ENCODE data around the gene IQGAP2. TPM values are rescaled to one million over a fixed set of nuclear protein-coding genes. Genes with fewer than 3 reads are reported as not detected.
"Not testable (repeated sequence)": the region's sequence is repeated elsewhere in the genome, so short reads cannot be mapped to it uniquely, and the experiment has no call there.

Gene IQGAP2
- total RNA-seq, 1 experiment from 2014 or later: 0.59 TPM

DNA sequence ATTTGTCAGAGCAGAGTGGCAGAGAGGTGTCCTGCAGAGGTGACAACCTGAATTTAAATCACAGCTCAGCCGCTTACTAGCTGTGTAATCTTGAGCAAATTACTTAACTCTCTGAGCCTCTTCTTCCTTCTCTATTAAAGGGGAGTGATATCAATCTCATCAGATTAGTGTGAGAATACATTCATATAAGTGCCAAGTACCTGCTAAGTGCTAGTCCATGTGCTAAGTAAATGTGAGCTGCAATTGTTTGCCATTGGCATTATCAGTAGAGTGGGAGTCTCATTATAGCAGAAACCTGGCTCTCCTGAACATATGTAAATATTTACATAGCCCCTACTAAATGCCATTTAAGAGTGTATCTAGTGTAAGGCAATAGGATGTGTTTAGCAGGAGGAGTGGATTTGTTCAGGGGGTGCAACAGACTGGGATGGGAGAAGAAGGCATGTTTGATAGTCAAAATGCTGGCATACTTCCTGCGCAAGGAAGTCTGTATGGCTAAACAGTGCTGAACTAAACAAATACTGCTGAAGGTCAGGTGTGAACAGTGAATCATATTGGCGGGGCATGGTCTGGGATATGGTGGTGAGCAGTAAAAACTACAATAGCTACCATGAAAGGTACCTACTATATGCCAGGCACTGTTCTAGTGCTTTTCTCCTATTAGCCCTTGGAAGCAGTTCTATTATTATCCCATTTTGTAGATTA is 145.6 kb downstream of the IQGAP2 start:
- Histone ChIP-seq H3K4me1 (ENCODE audit: control insufficient read depth, insufficient read depth, low read length) (no peaks in the 10 kb centered on the region; the same call in 1 of the 2 replicates), H3K9me3 (ENCODE audit: control insufficient read depth, insufficient read depth, low read depth, low read length) (no peaks in the 10 kb centered on the region), H3K36me3 (ENCODE audit: control insufficient read depth, insufficient read depth, low read length) (no peaks in the 10 kb centered on the region), H3K27me3 (ENCODE audit: control insufficient read depth, insufficient read depth, low read length) (peaks cover 7% of the 10 kb centered on the region; the same call in 1 of the 2 replicates), H3K27ac (ENCODE audit: low read length) (no peak overlapping the region), H3K4me3 (ENCODE audit: low read depth in 2 of 2, low read length in 2 of 2) (no peak overlapping the region)
- TF ChIP-seq POLR2AphosphoS5 (IDR thresholded peaks at IDR 0.05; ENCODE audit: low read depth, low read length): no peak
- TF ChIP-seq TCF7L2 (IDR thresholded peaks at IDR 0.05; ENCODE audit: low read depth, low read length): no peak
- TF ChIP-seq SIN3A (IDR thresholded peaks at IDR 0.05; ENCODE audit: borderline replicate concordance, insufficient read depth, low read depth, low read length): no peak
- no peak for TF ChIP-seq CTCF (IDR thresholded peaks at IDR 0.05)
- no peak for TF ChIP-seq REST (IDR thresholded peaks at IDR 0.05; ENCODE audit: insufficient read depth in 1 of 2, low read depth in 2 of 2, low read length in 1 of 2)
- ChIA-PET POLR2A (no interaction called here), CTCF (no interaction called here)
- ATAC-seq (no peak), DNase-seq (ENCODE audit: low read depth, low spot score) (no peak)
- in situ Hi-C loops (cut with HindIII; ENCODE audit: low pct_unique_long_range_greater_than_20kb, low sequenced_read_pairs) (no loop called here), intact Hi-C loops (cut with micrococcal nuclease; ENCODE audit: unreplicated experiment) (no loop called here)
- BruUV-seq (replicated peaks): no TSS peak

GRCh38 chr5:76550881-76551280 is 147.8 kb downstream of the IQGAP2 start:
- BruUV-seq (replicated peaks); intact Hi-C loops (cut with micrococcal nuclease; ENCODE audit: unreplicated experiment); POLR2A ChIA-PET; ATAC-seq; in situ Hi-C loops (cut with HindIII; ENCODE audit: low pct_unique_long_range_greater_than_20kb, low sequenced_read_pairs); H3K36me3 ChIP-seq (ENCODE audit: control insufficient read depth, insufficient read depth, low read length); CTCF ChIA-PET; H3K9me3 ChIP-seq (ENCODE audit: control insufficient read depth, insufficient read depth, low read depth, low read length); H3K27ac ChIP-seq (ENCODE audit: low read length); H3K4me1 ChIP-seq (ENCODE audit: control insufficient read depth, insufficient read depth, low read length); DNase-seq (ENCODE audit: low read depth, low spot score); H3K4me3 ChIP-seq (ENCODE audit: low read depth in 2 of 2, low read length in 2 of 2): not testable (repeated sequence)
- H3K27me3 ChIP-seq (ENCODE audit: control insufficient read depth, insufficient read depth, low read length): peaks cover 13% of the 10 kb centered on the region; the same call in 1 of the 2 replicates

GRCh38 chr5:76552546-76552945 is 149.5 kb downstream of the IQGAP2 start:
- H3K9me3 ChIP-seq (ENCODE audit: control insufficient read depth, insufficient read depth, low read depth, low read length): no peaks in the 10 kb centered on the region
- BruUV-seq (replicated peaks): no TSS peak
- H3K4me3 ChIP-seq (ENCODE audit: low read depth in 2 of 2, low read length in 2 of 2): no peak overlapping the region
- ChIA-PET CTCF (no interaction called here), POLR2A (no interaction called here)
- intact Hi-C loops (cut with micrococcal nuclease; ENCODE audit: unreplicated experiment) (no loop called here), in situ Hi-C loops (cut with HindIII; ENCODE audit: low pct_unique_long_range_greater_than_20kb, low sequenced_read_pairs) (no loop called here)
- peaks cover 10% of the 10 kb centered on the region; the same call in 1 of the 2 replicates for H3K27me3 ChIP-seq (ENCODE audit: control insufficient read depth, insufficient read depth, low read length)
- TF ChIP-seq POLR2AphosphoS5 (IDR thresholded peaks at IDR 0.05; ENCODE audit: low read depth, low read length): no peak
- ATAC-seq (no peak), DNase-seq (ENCODE audit: low read depth, low spot score) (no peak)
- H3K4me1 ChIP-seq (ENCODE audit: control insufficient read depth, insufficient read depth, low read length): no peaks in the 10 kb centered on the region; the same call in 1 of the 2 replicates
- no peaks in the 10 kb centered on the region for H3K36me3 ChIP-seq (ENCODE audit: control insufficient read depth, insufficient read depth, low read length)
- H3K27ac ChIP-seq (ENCODE audit: low read length): no peak overlapping the region
